Measurements from ENCODE around the gene TSPAN5. TPM values are rescaled to one million over a fixed set of nuclear protein-coding genes. Genes with fewer than 3 reads are reported as not detected.

TSPAN5 gene
- total RNA-seq, 1 donor from 2014 or later: 61.4 TPM

DNA sequence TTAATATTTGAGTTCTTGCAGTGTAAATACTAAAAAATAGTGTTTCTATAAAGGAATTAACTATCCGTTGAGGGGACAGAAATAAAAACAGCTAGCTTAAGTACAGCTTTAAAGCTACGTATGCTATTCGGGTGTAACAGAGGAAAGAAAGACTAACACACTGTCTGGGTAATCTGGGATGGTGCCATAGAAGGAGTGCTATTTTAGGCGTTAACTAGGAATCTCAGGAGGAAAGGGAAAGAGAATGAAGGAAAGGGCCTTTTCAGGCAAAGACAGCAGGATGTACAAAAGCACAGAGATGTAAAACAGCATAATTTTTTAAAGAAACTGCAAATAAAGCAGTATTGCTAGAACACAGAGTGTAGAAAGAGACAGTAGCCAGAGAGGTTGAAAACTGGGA is 235.4 kb downstream of the TSPAN5 start:
- Histone ChIP-seq H3K4me3 (ENCODE audit: insufficient read depth, low read depth, low read length) (no peak overlapping the region), H4K20me1 (ENCODE audit: insufficient read depth, low read length) (no peaks in the 10 kb centered on the region), H3K9me3 (ENCODE audit: insufficient read depth, low read depth, low read length) (no peaks in the 10 kb centered on the region), H3K27ac (ENCODE audit: low read depth, low read length) (no peak overlapping the region), H3K4me1 (ENCODE audit: insufficient read depth, low read length) (peaks cover 14% of the 10 kb centered on the region), H3K36me3 (ENCODE audit: insufficient read depth, low read length) (peaks cover 19% of the 10 kb centered on the region), H2AFZ (ENCODE audit: low read depth, low read length) (no peak overlapping the region), H3K27me3 (ENCODE audit: insufficient read depth, low read length) (no peaks in the 10 kb centered on the region), H3K79me2 (ENCODE audit: insufficient read depth, low read length) (no peaks in the 10 kb centered on the region), H3K4me2 (ENCODE audit: low read length) (no peak overlapping the region), H3K9ac (ENCODE audit: low read length) (no peak overlapping the region)
- Mint-ChIP-seq H3K36me3 (ENCODE audit: low read depth, unreplicated experiment) (peaks cover 32% of the 10 kb centered on the region), H3K27me3 (ENCODE audit: low read depth, unreplicated experiment) (no peaks in the 10 kb centered on the region), H3K9me3 (ENCODE audit: unreplicated experiment) (peaks cover 4% of the 10 kb centered on the region), H3K4me1 (ENCODE audit: low read depth, unreplicated experiment) (peaks cover 12% of the 10 kb centered on the region), H3K27ac (ENCODE audit: unreplicated experiment) (peak overlapping the region; percentile 8), H3K4me3 (ENCODE audit: unreplicated experiment) (no peak overlapping the region)
- FAIRE-seq (no peak), DNase-seq (ENCODE audit: low read depth) (no peak)
- TF ChIP-seq CTCF (IDR thresholded peaks at IDR 0.05; ENCODE audit: insufficient read depth, low read depth, low read length) (no peak), EZH2 (IDR thresholded peaks at IDR 0.05; ENCODE audit: insufficient read depth, low read length) (no peak)

- Mint-ChIP-seq H3K36me3 (ENCODE audit: low read depth, unreplicated experiment) (peaks cover 38% of the 10 kb centered on the region), H3K27ac (ENCODE audit: unreplicated experiment) (peak overlapping the region; percentile 79), H3K27me3 (ENCODE audit: low read depth, unreplicated experiment) (no peaks in the 10 kb centered on the region), H3K9me3 (ENCODE audit: unreplicated experiment) (peaks cover 4% of the 10 kb centered on the region), H3K4me1 (ENCODE audit: low read depth, unreplicated experiment) (peaks cover 12% of the 10 kb centered on the region), H3K4me3 (ENCODE audit: unreplicated experiment) (no peak overlapping the region)
- FAIRE-seq (peak; percentile 79), DNase-seq (ENCODE audit: low read depth) (peak; percentile 92)
- no peaks in the 10 kb centered on the region for H3K27me3 ChIP-seq (ENCODE audit: insufficient read depth, low read length)
- no peak overlapping the region for H2AFZ ChIP-seq (ENCODE audit: low read depth, low read length)
- peak overlapping the region; percentile 69 for H3K27ac ChIP-seq (ENCODE audit: low read depth, low read length)
- H3K79me2 ChIP-seq (ENCODE audit: insufficient read depth, low read length): no peaks in the 10 kb centered on the region
- peaks cover 14% of the 10 kb centered on the region for H3K4me1 ChIP-seq (ENCODE audit: insufficient read depth, low read length)
- H3K36me3 ChIP-seq (ENCODE audit: insufficient read depth, low read length): peaks cover 19% of the 10 kb centered on the region
- H3K9ac ChIP-seq (ENCODE audit: low read length): peak overlapping the region; percentile 26
- H4K20me1 ChIP-seq (ENCODE audit: insufficient read depth, low read length): no peaks in the 10 kb centered on the region
- no peak for TF ChIP-seq EZH2 (IDR thresholded peaks at IDR 0.05; ENCODE audit: insufficient read depth, low read length)
- no peak for TF ChIP-seq CTCF (IDR thresholded peaks at IDR 0.05; ENCODE audit: insufficient read depth, low read depth, low read length)
- no peaks in the 10 kb centered on the region for H3K9me3 ChIP-seq (ENCODE audit: insufficient read depth, low read depth, low read length)
- no peak overlapping the region for H3K4me3 ChIP-seq (ENCODE audit: insufficient read depth, low read depth, low read length)
- peak overlapping the region; percentile 49 for H3K4me2 ChIP-seq (ENCODE audit: low read length)
These were observed 237.3 kb downstream of the TSPAN5 start for GRCh38 chr4:98421111-98421510.
